Esophagus squamous epithelium (tissue), 5 donors: Measurements from ENCODE around the gene CD47. TPM values are rescaled to one million over a fixed set of nuclear protein-coding genes. Genes with fewer than 3 reads are reported as not detected.

Source experiments
- DNase-seq: peaks from one replicate; lab custom pipeline; 2025; lab: John Stamatoyannopoulos, UW
- H3K27ac ChIP-seq, 4 donors: fragments of 200-600 bp; sonication (generic); one replicate each; pipeline ENCODE4 v1.5.1; 2016 to 2019; ENCODE audit warnings: mild to moderate bottlenecking in 1 of 4
- H3K27me3 ChIP-seq, 4 donors: fragments of 200-600 bp; sonication (generic); 1 replicate in 3 of 4; 2 replicates in 1 of 4; pipeline versions ENCODE4 v1.5.1 to v1.6.0; 2017 to 2021; ENCODE audit warnings: antibody characterized with exemption in 1 of 4
- H3K36me3 ChIP-seq, 3 donors: fragments of 200-600 bp; sonication (generic); one replicate each; pipeline ENCODE4 v1.5.1; 2016 to 2019
- H3K4me1 ChIP-seq, 3 donors: fragments of 200-600 bp; sonication (generic); one replicate each; pipeline ENCODE4 v1.5.1; 2017 to 2019
- H3K4me3 ChIP-seq, 4 donors: fragments of 200-600 bp; sonication (generic); 1 replicate in 3 of 4; 2 replicates in 1 of 4; pipeline ENCODE4 v1.5.1; 2016 to 2019; ENCODE audit warnings: mild to moderate bottlenecking in 2 of 4, moderate library complexity in 1 of 4
- H3K9me3 ChIP-seq, 3 donors: fragments of 200-600 bp; sonication (generic); one replicate each; pipeline ENCODE4 v1.5.1; 2016 to 2019
- CTCF ChIP-seq, 6 experiments: fragments of 450-650 bp in 4 of 6; fragments of 200-600 bp in 2 of 6; sonication (generic) in 2 of 6; IDR thresholded peaks; one replicate each; pipeline ENCODE4 v1.5.1; 2016 to 2019; ENCODE audit warnings: antibody characterized with exemption in 6 of 6, mild to moderate bottlenecking in 4 of 6, moderate library complexity in 4 of 6
- POLR2A ChIP-seq, 4 donors: fragments of 450-650 bp; IDR thresholded peaks; one replicate each; pipeline ENCODE4 v1.6.1; 2017; ENCODE audit warnings: antibody characterized with exemption in 4 of 4, mild to moderate bottlenecking in 4 of 4, moderate library complexity in 3 of 4
- WGBS, 2 donors: methylation state at CpG; one replicate each; pipeline ENCODE4 v1.1.5; 2018; 5-methylcytosine and 5-hydroxymethylcytosine counted together
- intact Hi-C: fragments of 100-400 bp; cut with DNase I; formaldehyde crosslinking; loops from one replicate; pipeline ENCODE4 v1.15.0; 2022
- total RNA-seq, 4 donors: library from RNA; depleted of rRNA; stranded (reverse); fragments of >200 nt; gene quantifications; one replicate each; pipeline ENCODE4 v1.1.0, GENCODE V29; 2016
- donor health status: DM: yes; HTN: yes; CAD: no.

CD47 gene
- total RNA-seq, 4 donors from 2014 or later, result 79.0 to 177 (median 115) TPM

GRCh38 chr3:108044699-108045098 is 46.1 kb downstream of the CD47 start:
- TF ChIP-seq POLR2A (IDR thresholded peaks at IDR 0.05), result no peak
- no peak for TF ChIP-seq CTCF (IDR thresholded peaks at IDR 0.05)
- no peak for DNase-seq
- intact Hi-C loops, result no loop called here

DNA sequence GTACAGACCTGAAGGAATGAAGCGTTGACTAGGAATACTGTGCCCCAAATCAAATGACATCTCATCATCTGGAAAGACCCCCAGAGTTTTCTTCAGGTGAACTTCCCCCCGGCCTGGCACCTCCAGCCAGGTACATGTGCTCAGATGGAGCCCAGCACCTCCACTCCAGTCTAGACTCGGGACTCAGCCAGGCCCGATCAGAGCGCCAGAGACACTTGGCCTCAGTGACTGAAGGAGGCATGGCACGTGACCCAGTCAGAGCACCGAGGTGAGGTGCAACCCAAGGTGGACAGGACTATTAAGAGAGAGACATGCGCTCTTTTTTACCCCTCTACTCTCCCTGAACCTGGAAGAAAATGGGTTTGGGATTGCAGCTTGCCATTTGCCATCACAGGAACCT is 48.5 kb downstream of the CD47 start:
- H3K9me3 ChIP-seq, result no peaks in the 10 kb centered on the region
- no peak overlapping the region for H3K4me3 ChIP-seq
- no peaks in the 10 kb centered on the region for H3K27me3 ChIP-seq
- intact Hi-C loops, result no loop called here
- no peak for DNase-seq
- H3K27ac ChIP-seq, result no peak overlapping the region
- TF ChIP-seq CTCF (IDR thresholded peaks at IDR 0.05), result no peak
- TF ChIP-seq POLR2A (IDR thresholded peaks at IDR 0.05), result no peak
- peaks cover 0 to 49% (median 0%) of the 10 kb centered on the region in 3 donors for H3K36me3 ChIP-seq
- WGBS, 2 donors, result 75 to 85% methylated on average over 4 to 7 of the region's 8 CpGs
- no peaks in the 10 kb centered on the region for H3K4me1 ChIP-seq

More at GRCh38 chr3:108044699-108045098, 46.1 kb downstream of the CD47 start:
- peaks cover 0 to 57% (median 0%) of the 10 kb centered on the region in 3 donors for H3K36me3 ChIP-seq
- no peaks in the 10 kb centered on the region for H3K9me3 ChIP-seq
- no peak overlapping the region for H3K27ac ChIP-seq
- no peak overlapping the region for H3K4me3 ChIP-seq
- no peaks in the 10 kb centered on the region for H3K4me1 ChIP-seq
- no peaks in the 10 kb centered on the region for H3K27me3 ChIP-seq

- Histone ChIP-seq H3K36me3 (peaks cover 0 to 38% (median 0%) of the 10 kb centered on the region in 3 donors), H3K27me3 (no peaks in the 10 kb centered on the region), H3K4me1 (no peaks in the 10 kb centered on the region), H3K4me3 (no peak overlapping the region), H3K27ac (no peak overlapping the region), H3K9me3 (no peaks in the 10 kb centered on the region)
- TF ChIP-seq POLR2A (IDR thresholded peaks at IDR 0.05) (no peak), CTCF (IDR thresholded peaks at IDR 0.05) (no peak)
- intact Hi-C loops, result no loop called here
- no peak for DNase-seq
- 63 to 87% methylated on average over 1 of the region's 1 CpG for WGBS, 2 donors
Observed at GRCh38 chr3:108041253-108041652, 49.6 kb downstream of the CD47 start.

DNA sequence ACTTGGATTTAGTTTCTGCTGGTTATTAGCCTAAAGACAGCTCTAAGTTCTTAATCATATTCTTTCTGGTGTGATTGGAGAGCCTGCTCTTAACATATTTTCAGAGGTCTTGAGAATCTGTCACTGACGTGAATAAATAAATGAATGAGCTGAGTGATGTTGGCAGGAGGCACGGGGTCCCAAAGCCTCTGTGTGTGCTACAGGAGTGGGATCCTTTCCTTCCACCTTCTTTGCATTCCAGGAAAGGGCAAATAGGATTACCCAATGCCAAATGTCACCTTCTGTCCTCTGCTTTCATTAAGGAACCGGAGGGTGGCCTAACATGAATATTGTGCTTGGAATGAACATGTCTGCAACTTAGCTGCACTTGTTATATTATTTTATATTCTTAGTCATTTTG is 53.1 kb downstream of the CD47 start:
- Histone ChIP-seq H3K27ac (no peak overlapping the region), H3K27me3 (no peaks in the 10 kb centered on the region), H3K9me3 (no peaks in the 10 kb centered on the region), H3K4me3 (no peak overlapping the region), H3K4me1 (no peaks in the 10 kb centered on the region), H3K36me3 (peaks cover 0 to 22% (median 0%) of the 10 kb centered on the region in 3 donors)
- WGBS, 2 donors, result 84 to 89% methylated on average over 3 of the region's 3 CpGs
- intact Hi-C loops, result no loop called here
- DNase-seq, result no peak
- TF ChIP-seq CTCF (IDR thresholded peaks at IDR 0.05) (no peak), POLR2A (IDR thresholded peaks at IDR 0.05) (no peak)

DNA sequence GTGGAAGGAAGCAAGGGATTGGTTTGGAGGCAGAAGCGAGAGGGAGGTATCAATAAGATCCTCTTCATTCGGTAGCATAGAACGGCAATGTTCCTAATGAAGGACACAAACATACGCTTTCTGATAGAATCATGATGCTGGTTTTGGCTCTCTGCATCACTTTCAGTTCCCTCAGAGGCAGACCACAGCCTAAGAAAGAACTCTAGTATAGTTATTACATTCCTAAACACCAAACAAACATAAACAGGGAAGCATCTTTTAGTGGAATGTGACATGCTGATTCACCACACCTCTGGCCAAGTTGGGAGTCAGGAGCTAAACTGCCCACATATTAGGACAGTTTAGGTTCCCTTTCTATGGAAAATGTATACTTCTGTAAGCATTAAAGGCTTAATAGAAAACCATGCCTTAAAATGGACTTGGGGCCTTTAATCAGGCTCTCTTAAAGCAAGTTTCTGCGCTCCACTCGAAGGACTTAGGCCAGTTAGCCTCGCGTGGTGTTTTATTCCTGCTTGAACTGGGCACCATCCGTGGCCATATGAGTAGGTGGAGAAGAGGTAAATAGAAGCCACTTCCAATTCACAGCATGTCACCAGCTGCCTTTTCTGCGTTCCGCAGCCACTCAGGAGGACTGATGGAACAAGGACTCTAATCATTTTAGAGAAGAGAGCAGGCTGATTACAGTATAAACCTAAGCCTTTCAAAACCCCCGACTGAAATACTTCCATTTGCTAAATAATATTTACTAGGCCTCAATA is 53.7 kb downstream of the CD47 start:
- Histone ChIP-seq H3K9me3 (no peaks in the 10 kb centered on the region), H3K27me3 (no peaks in the 10 kb centered on the region), H3K36me3 (peaks cover 0 to 16% (median 0%) of the 10 kb centered on the region in 3 donors), H3K27ac (peak overlapping the region in 1 of 4 donors; percentile 40), H3K4me3 (no peak overlapping the region), H3K4me1 (no peaks in the 10 kb centered on the region)
- DNase-seq, result no peak
- no peak for TF ChIP-seq POLR2A (IDR thresholded peaks at IDR 0.05)
- intact Hi-C loops, result no loop called here
- WGBS, 2 donors, result 80% methylated on average over 12 of the region's 12 CpGs
